GM10248 (cell line): Measurements from ENCODE around the gene VPS13A.

ENCODE experiments used
- CTCF ChIA-PET: fragments of 300-600 bp; sonication (Branson Sonifier 250); formaldehyde crosslinking; extraction: SDS; loops from one replicate; lab custom pipeline; 2021; ENCODE audit warnings: antibody characterized with exemption; lab: Yijun Ruan, JAX
- POLR2A ChIA-PET: fragments of 350-650 bp; sonication (Branson Sonifier 250); formaldehyde crosslinking; extraction: SDS; loops from one replicate; lab custom pipeline; 2020; ENCODE audit warnings: antibody characterized with exemption; lab: Yijun Ruan, JAX
- DNase-seq: peaks from one replicate; pipeline ENCODE4 v3.0.0; 2012; ENCODE audit errors: extremely low spot score
- TF ChIP-seq, protein P1 (sequence below): IDR thresholded peaks from 2 replicates; pipeline ENCODE4 v1.5.1; 2012; ENCODE audit warnings: mild to moderate bottlenecking, low read depth; ENCODE audit errors: extremely low read depth, missing control alignments, control extremely low read depth

The VPS13A gene

DNA sequence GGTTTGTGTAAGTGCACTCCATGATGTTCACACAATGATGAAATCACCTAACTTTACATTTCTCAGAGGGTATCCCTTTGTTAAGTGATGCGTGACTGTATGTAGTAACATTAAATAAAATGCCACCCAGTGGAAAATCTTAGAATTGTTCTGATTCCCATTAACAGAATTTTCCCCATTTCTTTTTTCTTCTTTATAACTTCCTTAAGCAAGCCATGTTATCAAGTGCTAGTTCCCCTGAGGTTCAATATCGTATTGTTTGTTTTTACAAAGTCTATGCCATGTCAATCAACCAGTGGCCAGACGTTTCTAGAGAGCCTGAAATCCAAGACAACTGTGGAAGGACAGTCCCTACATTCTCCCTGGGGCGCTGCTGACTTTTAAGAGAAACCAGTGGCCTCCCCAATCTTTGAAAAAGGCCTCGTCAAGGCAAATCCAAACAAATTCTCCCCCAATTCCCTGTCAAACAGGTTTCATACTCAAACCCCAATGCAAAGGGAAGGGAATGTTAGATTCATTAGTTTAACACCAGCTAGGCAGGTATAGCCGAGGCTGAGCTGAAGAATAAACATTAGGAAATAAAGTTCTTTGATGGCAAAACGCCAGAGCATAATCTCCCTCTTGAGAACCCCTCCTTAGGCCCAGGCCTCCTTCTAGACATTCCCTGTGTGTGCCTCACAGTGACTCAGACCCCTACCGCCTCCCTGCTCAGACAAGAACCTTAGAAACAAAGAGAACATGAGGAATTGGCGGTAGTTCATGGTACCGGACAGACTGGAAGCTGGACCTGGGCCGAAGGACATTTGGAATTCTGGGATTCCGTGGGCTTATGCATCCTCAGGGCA is 272.1 kb downstream of the VPS13A start:
- DNase-seq = no peak
- TF ChIP-seq, protein P1, sequence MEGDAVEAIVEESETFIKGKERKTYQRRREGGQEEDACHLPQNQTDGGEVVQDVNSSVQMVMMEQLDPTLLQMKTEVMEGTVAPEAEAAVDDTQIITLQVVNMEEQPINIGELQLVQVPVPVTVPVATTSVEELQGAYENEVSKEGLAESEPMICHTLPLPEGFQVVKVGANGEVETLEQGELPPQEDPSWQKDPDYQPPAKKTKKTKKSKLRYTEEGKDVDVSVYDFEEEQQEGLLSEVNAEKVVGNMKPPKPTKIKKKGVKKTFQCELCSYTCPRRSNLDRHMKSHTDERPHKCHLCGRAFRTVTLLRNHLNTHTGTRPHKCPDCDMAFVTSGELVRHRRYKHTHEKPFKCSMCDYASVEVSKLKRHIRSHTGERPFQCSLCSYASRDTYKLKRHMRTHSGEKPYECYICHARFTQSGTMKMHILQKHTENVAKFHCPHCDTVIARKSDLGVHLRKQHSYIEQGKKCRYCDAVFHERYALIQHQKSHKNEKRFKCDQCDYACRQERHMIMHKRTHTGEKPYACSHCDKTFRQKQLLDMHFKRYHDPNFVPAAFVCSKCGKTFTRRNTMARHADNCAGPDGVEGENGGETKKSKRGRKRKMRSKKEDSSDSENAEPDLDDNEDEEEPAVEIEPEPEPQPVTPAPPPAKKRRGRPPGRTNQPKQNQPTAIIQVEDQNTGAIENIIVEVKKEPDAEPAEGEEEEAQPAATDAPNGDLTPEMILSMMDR = no peak
- ChIA-PET CTCF (interaction anchor here (2.5 kb wide), 1 partner anchor 282 kb away, joined by 9 read pairs; no protein-coding TSS in a partner anchor), POLR2A (no interaction called here)

DNA sequence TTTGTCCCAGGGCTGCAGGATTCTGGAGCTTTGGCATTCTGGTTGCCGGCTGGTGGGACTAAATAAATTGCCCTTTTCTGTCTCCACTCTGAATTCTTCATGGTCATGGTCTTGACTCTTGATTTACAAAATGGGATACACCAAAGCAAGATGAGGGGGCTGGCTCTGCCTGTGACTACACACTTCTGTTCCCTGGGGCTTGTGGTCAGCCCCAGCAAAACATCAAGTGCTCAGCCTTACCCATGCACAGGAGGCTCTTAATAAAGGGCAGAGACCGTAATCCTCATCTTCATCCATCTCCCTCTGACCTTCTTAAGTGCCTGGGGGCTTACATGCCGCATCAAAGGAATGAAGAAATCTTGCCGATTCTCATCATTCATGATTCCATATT is 272.7 kb downstream of the VPS13A start:
- CTCF ChIA-PET = interaction anchor here (0.7 to 2.5 kb wide), 2 partner anchors 283 to 301 kb away, joined by 3 to 9 read pairs; no protein-coding TSS in a partner anchor
- POLR2A ChIA-PET = no interaction called here
- DNase-seq = no peak
- TF ChIP-seq, protein P1 = no peak

DNA sequence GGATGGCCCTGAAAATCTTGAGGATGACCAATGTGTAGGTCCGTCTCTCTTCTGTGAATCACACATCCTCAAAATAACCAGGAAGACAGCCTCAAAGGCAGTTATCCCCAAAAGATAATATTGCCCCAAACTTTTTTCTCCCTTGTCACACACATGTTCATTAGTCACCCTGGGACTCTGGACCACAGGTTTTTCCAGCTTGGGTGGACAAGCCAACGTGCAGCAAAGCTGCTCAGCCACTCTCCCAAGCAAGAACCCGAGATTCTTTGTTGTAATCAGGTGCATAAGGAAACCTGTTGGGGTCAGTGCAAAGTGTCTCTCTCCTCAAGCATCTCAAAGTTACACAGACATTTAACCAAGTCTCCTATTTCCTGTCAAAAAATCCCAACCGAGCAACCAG is 274.2 kb downstream of the VPS13A start:
- TF ChIP-seq, protein P1 = no peak
- POLR2A ChIA-PET = no interaction called here
- CTCF ChIA-PET = interaction anchor here (1.1 to 10.1 kb wide), 4 partner anchors 8 to 284 kb away, joined by 4 to 162 read pairs (median 7); no protein-coding TSS in a partner anchor
- DNase-seq = no peak

DNA sequence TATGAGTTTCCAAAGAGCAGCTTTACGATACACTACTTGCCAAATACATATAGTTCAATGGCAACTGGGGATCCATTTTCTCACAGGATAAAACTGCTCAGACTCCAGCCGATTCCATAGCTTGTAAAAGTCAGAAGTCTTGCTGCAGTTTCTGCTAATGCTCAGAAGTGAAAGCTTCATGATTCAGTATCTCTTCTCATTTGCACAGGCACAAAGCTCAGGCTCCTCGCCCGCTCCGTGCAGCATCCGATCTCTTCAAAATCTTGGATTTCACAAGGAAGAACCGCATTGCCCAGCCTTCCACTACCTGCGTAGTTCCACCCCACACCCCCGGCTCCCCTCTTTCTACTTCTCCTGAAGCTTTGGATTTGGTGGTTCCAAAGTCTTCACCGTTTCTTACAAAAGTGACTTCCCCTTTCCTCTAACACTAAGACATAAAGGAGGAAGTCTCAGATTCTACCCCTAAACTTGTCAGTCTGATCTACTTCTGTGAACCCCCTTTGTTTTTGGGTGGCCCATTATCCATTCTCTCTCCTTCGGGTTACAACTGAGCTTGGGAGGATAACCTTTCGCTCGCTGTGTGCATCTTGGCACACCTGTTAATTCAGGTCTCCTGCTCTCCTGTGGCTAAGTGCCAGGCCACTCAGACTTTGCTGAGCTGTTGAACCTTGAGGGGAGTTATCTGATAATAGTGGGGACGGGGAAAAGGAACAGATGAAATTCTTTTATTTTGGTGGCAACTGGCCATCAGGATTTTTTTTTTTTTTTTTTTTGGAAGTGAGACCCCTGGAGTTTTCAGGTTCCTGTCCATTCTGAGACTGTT is 276.7 kb downstream of the VPS13A start:
- DNase-seq = no peak
- TF ChIP-seq, protein P1 = no peak
- POLR2A ChIA-PET = no interaction called here
- CTCF ChIA-PET = interaction anchor here (0.9 to 10.1 kb wide), 13 partner anchors 10 to 667 kb away, joined by 3 to 162 read pairs (median 4); no protein-coding TSS in a partner anchor

DNA sequence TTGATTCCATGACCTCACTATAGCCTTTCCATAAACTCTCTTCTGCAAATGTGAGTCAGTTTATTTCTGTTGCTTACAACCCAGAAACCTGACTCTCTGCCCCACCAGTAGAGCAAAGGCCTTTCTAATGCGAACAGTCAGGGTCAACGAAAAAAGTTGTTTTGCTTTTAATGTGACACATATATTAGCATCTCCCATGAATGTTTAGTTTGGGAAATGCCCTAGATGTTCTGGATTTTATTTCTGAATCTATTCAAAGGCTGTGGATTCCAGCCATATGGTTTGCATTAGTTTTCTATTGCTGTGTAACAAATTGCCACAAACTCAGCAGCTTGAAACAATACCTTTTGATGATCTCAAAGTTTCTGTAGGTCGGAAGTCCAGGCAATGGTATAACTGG is 277.3 kb downstream of the VPS13A start:
- TF ChIP-seq, protein P1 = no peak
- CTCF ChIA-PET = interaction anchor here (0.9 to 10.1 kb wide), 10 partner anchors 11 to 667 kb away, joined by 3 to 162 read pairs (median 8); no protein-coding TSS in a partner anchor
- DNase-seq = no peak
- POLR2A ChIA-PET = no interaction called here
